ENCODE results near the gene SBK3.
"Not testable (repeated sequence)": the region's sequence is repeated elsewhere in the genome, so short reads cannot be mapped to it uniquely, and the experiment has no call there.

The SBK3 gene

DNA sequence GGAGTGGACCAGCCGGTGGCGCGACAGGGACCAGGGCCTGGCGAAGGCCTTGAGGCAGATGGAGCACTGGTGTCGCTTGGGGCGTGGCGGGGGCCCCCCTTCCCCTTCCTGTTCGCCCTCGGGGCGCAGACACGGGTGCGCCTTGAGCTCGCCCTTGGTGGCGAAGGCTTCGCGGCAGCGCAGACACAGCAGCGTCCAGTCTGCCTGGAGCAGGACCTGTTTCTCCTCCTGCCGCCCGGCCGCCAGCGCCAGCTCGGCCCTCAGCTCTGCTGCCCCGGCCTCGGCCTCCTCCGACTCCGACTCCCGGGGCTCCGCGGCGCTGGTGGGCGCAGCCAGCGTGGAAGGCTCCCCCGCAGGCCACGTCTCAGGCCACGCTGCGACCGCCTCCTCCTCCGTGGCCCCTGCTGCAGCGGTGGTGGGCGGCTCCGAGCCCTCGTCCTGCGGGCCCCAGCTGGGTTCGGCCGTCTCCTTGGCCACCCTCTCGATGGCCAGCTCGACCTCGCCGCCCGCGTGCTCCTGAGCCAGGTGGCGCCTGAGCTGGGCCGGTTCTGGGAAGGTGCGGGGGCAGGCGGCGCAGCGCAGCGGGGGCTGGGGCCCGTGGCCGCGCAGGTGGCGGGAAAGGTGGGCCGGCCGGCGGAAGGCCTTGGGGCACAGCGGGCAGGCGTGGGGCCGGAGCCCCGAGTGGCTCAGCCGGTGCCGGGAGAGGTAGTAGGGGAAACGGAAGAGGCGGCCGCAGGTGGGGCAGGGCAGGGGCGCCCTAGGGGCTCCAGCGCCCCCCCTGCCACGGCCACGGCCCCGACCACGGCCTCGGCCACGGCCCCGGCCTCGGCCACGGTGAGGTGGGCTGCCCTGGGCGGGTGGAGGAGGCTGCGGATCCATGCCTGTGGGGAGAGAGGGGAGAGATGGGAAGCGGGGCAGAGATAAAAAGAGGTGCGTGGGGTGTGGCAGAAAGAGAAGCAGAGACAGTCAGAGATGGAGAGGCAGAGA, 33.7 kb upstream of the SBK3 start:
- Histone ChIP-seq H3K27me3 (peaks cover 20% of the 10 kb centered on the region), H3K9me3 (no peaks in the 10 kb centered on the region), H3K4me3 (ENCODE audit: low read depth in 1 of 2, low read length in 1 of 2) (no peak overlapping the region), H3K4me1 (ENCODE audit: control insufficient read depth in 1 of 2, insufficient read depth in 1 of 2, low read depth in 1 of 2, low read length in 1 of 2) (peaks cover 9 to 16% of the 10 kb centered on the region in 2 experiments), H3K36me3 (no peaks in the 10 kb centered on the region), H3K27ac (no peak overlapping the region)
- no peak for TF ChIP-seq CTCF (IDR thresholded peaks at IDR 0.05)

- no peak for TF ChIP-seq CTCF (IDR thresholded peaks at IDR 0.05)
These were observed 32.9 kb upstream of the SBK3 start for GRCh38 chr19:55578031-55578760.

GRCh38 chr19:55576746-55577145, 31.4 kb upstream of the SBK3 start:
- Histone ChIP-seq H3K36me3 (no peaks in the 10 kb centered on the region), H3K4me1 (ENCODE audit: control insufficient read depth in 1 of 2, insufficient read depth in 1 of 2, low read depth in 1 of 2, low read length in 1 of 2) (peaks cover 9 to 16% of the 10 kb centered on the region in 2 experiments), H3K9me3 (no peaks in the 10 kb centered on the region), H3K4me3 (ENCODE audit: low read depth in 1 of 2, low read length in 1 of 2) (no peak overlapping the region), H3K27ac (no peak overlapping the region), H3K27me3 (peaks cover 6% of the 10 kb centered on the region)
- no peak for TF ChIP-seq CTCF (IDR thresholded peaks at IDR 0.05)

More at GRCh38 chr19:55578031-55578760, 32.9 kb upstream of the SBK3 start:
- Histone ChIP-seq H3K36me3 (no peaks in the 10 kb centered on the region), H3K4me1 (ENCODE audit: control insufficient read depth in 1 of 2, insufficient read depth in 1 of 2, low read depth in 1 of 2, low read length in 1 of 2) (peaks cover 9 to 16% of the 10 kb centered on the region in 2 experiments), H3K27ac (no peak overlapping the region), H3K9me3 (no peaks in the 10 kb centered on the region), H3K4me3 (ENCODE audit: low read depth in 1 of 2, low read length in 1 of 2) (no peak overlapping the region), H3K27me3 (peaks cover 14% of the 10 kb centered on the region)

GRCh38 chr19:55573929-55574328, 28.6 kb upstream of the SBK3 start:
- H3K27ac ChIP-seq; H3K4me3 ChIP-seq (ENCODE audit: low read depth in 1 of 2, low read length in 1 of 2); H3K27me3 ChIP-seq; H3K9me3 ChIP-seq; H3K4me1 ChIP-seq (ENCODE audit: control insufficient read depth in 1 of 2, insufficient read depth in 1 of 2, low read depth in 1 of 2, low read length in 1 of 2); H3K36me3 ChIP-seq: not testable (repeated sequence)

GRCh38 chr19:55569477-55569876, 24.1 kb upstream of the SBK3 start:
- not testable (repeated sequence) for H3K27me3 ChIP-seq

GRCh38 chr19:55567708-55568328, 22.5 kb upstream of the SBK3 start:
- Histone ChIP-seq H3K27ac (no peak overlapping the region), H3K4me1 (ENCODE audit: control insufficient read depth in 1 of 2, insufficient read depth in 1 of 2, low read depth in 1 of 2, low read length in 1 of 2) (no peaks in the 10 kb centered on the region), H3K36me3 (no peaks in the 10 kb centered on the region), H3K9me3 (no peaks in the 10 kb centered on the region), H3K4me3 (ENCODE audit: low read depth in 1 of 2, low read length in 1 of 2) (no peak overlapping the region), H3K27me3 (peaks cover 6% of the 10 kb centered on the region)
- no peak for TF ChIP-seq CTCF (IDR thresholded peaks at IDR 0.05)

More at GRCh38 chr19:55569477-55569876, 24.1 kb upstream of the SBK3 start:
- not testable (repeated sequence) for H3K4me3 ChIP-seq (ENCODE audit: low read depth in 1 of 2, low read length in 1 of 2); H3K36me3 ChIP-seq; H3K27ac ChIP-seq; H3K9me3 ChIP-seq; H3K4me1 ChIP-seq (ENCODE audit: control insufficient read depth in 1 of 2, insufficient read depth in 1 of 2, low read depth in 1 of 2, low read length in 1 of 2)

Data from neutrophil (primary cell).